Measurements from ENCODE around the gene GTF3A.
A peak's percentile ranks its signal among the peaks of the same experiment; 100 is the strongest.

The GTF3A gene

GRCh38 chr13:27424246-27425157, at the start of gene GTF3A:
GTF3A (plus strand) TSS chr13:27424619.
- TF ChIP-seq CTCF (conservative IDR thresholded peaks at IDR 0.05; ENCODE audit: control insufficient read depth, insufficient read depth, low read depth, low read length) = no peak
- DNase-seq (ENCODE audit: low read depth) = peak; percentile 77
- peak within 1 kb of the TSS; percentile 76 for H3K4me3 ChIP-seq (ENCODE audit: control insufficient read depth, low read depth, low read length)

GRCh38 chr13:27374650-27375049, 49.8 kb upstream of the GTF3A start:
- no peak overlapping the region for H3K4me3 ChIP-seq (ENCODE audit: control insufficient read depth, low read depth, low read length)
- peak; percentile 90 for TF ChIP-seq CTCF (conservative IDR thresholded peaks at IDR 0.05; ENCODE audit: control insufficient read depth, insufficient read depth, low read depth, low read length)
- peak; percentile 90 for DNase-seq (ENCODE audit: low read depth)

DNA sequence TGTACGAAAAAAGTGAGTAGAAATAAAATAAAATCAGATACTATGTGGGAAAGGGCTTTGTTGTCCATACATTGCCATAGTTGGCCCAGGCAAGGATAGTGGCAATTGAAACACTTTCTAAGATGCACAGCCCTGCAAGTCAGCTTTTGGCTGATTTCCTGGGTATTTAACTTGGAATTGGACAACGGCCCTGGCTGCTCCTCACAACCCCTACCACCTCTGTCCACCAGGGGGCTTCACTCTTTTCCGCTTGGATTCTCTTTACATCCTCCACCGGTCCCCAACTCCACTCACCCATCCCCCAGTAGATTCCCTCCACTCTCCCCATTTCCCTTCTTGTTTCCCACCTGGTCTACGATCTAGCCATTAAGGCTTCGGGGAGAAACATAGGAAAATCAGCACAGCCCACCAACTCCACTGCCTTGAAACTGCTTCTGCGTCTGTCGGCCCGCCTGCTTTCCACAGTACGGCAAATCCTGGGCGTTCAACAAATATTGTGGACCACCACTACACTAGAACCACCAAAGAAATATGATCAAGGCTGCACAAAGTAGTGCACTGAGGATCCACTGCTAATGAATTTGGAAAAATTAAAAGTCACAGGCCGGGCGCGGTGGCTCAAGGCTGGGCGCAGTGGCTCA, 48.6 kb upstream of the GTF3A start:
- DNase-seq (ENCODE audit: low read depth) = peak; percentile 76
- H3K4me3 ChIP-seq (ENCODE audit: control insufficient read depth, low read depth, low read length) = no peak overlapping the region
- peak; percentile 92 for TF ChIP-seq CTCF (conservative IDR thresholded peaks at IDR 0.05; ENCODE audit: control insufficient read depth, insufficient read depth, low read depth, low read length)

- H3K4me3 ChIP-seq (ENCODE audit: control insufficient read depth, low read depth, low read length) = no peak overlapping the region
- TF ChIP-seq CTCF (conservative IDR thresholded peaks at IDR 0.05; ENCODE audit: control insufficient read depth, insufficient read depth, low read depth, low read length) = no peak
- DNase-seq (ENCODE audit: low read depth) = no peak
Observed at GRCh38 chr13:27379126-27379525, 45.3 kb upstream of the GTF3A start.

GRCh38 chr13:27379694-27380641, 44.5 kb upstream of the GTF3A start:
- DNase-seq (ENCODE audit: low read depth) = peak; percentile 49
- peak; percentile 58 for TF ChIP-seq CTCF (conservative IDR thresholded peaks at IDR 0.05; ENCODE audit: control insufficient read depth, insufficient read depth, low read depth, low read length)
- no peak overlapping the region for H3K4me3 ChIP-seq (ENCODE audit: control insufficient read depth, low read depth, low read length)

DNA sequence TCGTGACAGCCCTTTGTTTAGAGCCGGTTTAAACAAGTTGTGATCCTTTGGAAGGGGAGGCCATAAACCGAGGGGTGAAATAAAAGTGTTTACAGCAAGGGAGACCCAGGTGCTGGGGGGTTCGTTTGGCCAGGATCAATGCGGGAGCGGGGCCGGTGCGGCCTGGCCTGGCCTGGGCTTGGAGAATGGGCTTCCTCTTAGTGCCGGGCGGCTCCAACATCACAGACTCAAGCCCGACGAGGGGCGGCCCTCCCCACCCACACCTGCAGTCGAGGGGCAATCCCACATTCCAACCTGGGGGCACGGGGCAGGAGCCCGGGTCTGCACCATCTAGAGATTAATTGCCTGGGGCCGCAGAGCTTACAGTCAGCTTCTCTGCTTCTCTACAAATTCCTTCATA, 42.8 kb upstream of the GTF3A start:
- H3K4me3 ChIP-seq (ENCODE audit: control insufficient read depth, low read depth, low read length) = no peak overlapping the region
- TF ChIP-seq CTCF (conservative IDR thresholded peaks at IDR 0.05; ENCODE audit: control insufficient read depth, insufficient read depth, low read depth, low read length) = no peak
- no peak for DNase-seq (ENCODE audit: low read depth)

Data from fibroblast of mammary gland (primary cell).